IPS-18a (cell line): ENCODE results near the gene UBE3A.

ENCODE experiments used
- H3K27ac ChIP-seq: one replicate; pipeline ENCODE4 v1.5.1; 2013; ENCODE audit warnings: low read length
- H3K27me3 ChIP-seq: one replicate; pipeline ENCODE4 v1.6.1; 2013; ENCODE audit warnings: mild to moderate bottlenecking, low read length; ENCODE audit not compliant: control insufficient read depth, insufficient read depth
- H3K36me3 ChIP-seq: one replicate; pipeline ENCODE4 v1.6.1; 2013; ENCODE audit warnings: low read depth, low read length; ENCODE audit not compliant: control insufficient read depth
- H3K4me1 ChIP-seq: one replicate; pipeline ENCODE4 v1.6.1; 2013; ENCODE audit warnings: low read depth, low read length; ENCODE audit not compliant: control insufficient read depth
- H3K4me3 ChIP-seq: one replicate; pipeline ENCODE4 v1.5.1; 2013; ENCODE audit warnings: low read length
- H3K9ac ChIP-seq: one replicate; pipeline ENCODE4 v1.6.1; 2013; ENCODE audit warnings: mild to moderate bottlenecking, low read length, moderate library complexity
- H3K9me3 ChIP-seq: one replicate; pipeline ENCODE4 v1.6.1; 2013; ENCODE audit warnings: low read depth, low read length; ENCODE audit not compliant: control insufficient read depth

UBE3A gene

DNA sequence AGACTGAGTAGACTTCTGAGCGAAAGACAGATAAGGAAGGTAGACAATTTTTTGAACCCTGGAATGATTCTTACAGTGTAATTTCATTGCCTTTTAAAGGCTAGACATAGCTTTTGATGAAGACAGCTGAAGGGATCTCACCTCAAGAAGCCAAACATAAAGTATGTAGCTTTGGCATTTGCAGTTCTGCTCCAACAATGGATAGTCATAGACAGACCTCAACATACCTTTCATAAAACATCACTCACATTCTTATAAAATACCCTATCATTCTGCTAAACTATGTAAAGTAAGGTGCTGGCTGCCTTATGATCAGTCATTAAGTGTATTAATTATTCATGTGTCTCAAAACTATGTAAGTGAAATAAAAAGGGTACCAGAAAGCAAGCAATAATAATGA, 70.0 kb downstream of the UBE3A start:
- H3K27me3 ChIP-seq, result no peaks in the 10 kb centered on the region
- no peak overlapping the region for H3K4me3 ChIP-seq
- H3K27ac ChIP-seq, result no peak overlapping the region
- no peaks in the 10 kb centered on the region for H3K9me3 ChIP-seq
- peaks cover 43% of the 10 kb centered on the region for H3K36me3 ChIP-seq
- H3K4me1 ChIP-seq, result no peaks in the 10 kb centered on the region
- no peak overlapping the region for H3K9ac ChIP-seq

DNA sequence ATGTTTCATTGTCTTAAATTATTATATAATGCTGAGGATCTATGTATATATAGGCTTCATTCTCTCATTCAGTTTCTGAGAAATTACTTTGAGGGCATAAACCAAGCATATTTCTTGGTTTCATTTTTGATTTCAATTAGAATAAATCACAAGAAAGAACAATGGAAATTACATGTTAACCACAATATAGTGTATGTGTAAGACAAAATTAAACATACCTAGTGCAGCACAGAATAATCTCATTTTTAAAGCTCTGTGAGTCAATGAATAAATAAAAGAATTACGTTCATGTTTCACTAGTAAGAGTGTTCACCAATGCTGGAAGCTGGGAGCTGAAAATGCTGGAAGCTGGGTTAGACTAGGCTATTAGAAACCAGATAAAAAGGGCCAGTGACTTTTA, 72.8 kb downstream of the UBE3A start:
- H3K4me3 ChIP-seq, result no peak overlapping the region
- no peaks in the 10 kb centered on the region for H3K27me3 ChIP-seq
- H3K36me3 ChIP-seq, result peaks cover 27% of the 10 kb centered on the region
- H3K27ac ChIP-seq, result no peak overlapping the region
- H3K9ac ChIP-seq, result no peak overlapping the region
- H3K9me3 ChIP-seq, result no peaks in the 10 kb centered on the region
- H3K4me1 ChIP-seq, result no peaks in the 10 kb centered on the region

DNA sequence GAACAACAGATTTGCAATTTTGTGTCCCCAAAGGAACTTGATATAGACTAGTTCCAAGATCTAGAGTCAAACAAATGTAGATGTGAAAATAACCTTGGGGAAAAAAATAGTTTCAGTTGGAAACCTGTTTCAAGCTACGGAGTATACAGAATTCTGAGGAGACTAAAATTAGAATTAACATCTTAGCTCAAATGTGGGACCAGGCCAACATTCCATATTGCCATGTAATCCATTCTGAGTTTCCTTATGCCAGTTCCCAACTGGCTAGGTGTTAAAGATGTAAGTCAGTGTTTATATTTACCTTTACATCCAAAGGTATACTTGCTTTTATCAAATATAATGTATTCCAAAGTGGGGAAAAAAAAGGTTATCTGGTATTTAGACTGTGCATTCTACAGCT, 76.3 kb downstream of the UBE3A start:
- Histone ChIP-seq H3K4me1 (no peaks in the 10 kb centered on the region), H3K9me3 (no peaks in the 10 kb centered on the region), H3K9ac (no peak overlapping the region), H3K27ac (no peak overlapping the region), H3K36me3 (peaks cover 20% of the 10 kb centered on the region), H3K27me3 (no peaks in the 10 kb centered on the region), H3K4me3 (no peak overlapping the region)

DNA sequence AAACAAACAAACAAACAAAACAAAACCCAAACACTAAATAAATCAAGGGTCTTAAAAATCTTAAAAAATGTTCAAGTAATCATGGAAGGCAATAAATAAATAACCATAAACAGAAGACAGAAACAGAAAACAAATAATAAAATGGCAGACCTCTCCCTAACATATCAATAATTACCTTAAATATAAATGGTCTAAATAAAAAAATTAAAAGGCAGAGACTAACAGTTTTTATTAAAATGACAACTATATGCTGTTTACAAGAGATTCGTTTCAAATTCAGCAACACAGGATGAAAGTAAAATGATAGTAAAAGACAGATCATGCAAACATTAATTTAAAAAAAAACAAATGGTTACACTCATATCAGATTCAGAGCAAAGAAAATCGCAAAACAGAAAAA, 91.1 kb downstream of the UBE3A start:
- no peak overlapping the region for H3K27ac ChIP-seq
- H3K4me1 ChIP-seq, result peaks cover 20% of the 10 kb centered on the region
- no peaks in the 10 kb centered on the region for H3K27me3 ChIP-seq
- H3K9ac ChIP-seq, result no peak overlapping the region
- H3K4me3 ChIP-seq, result no peak overlapping the region
- peaks cover under 1% of the 10 kb centered on the region for H3K36me3 ChIP-seq
- no peaks in the 10 kb centered on the region for H3K9me3 ChIP-seq

DNA sequence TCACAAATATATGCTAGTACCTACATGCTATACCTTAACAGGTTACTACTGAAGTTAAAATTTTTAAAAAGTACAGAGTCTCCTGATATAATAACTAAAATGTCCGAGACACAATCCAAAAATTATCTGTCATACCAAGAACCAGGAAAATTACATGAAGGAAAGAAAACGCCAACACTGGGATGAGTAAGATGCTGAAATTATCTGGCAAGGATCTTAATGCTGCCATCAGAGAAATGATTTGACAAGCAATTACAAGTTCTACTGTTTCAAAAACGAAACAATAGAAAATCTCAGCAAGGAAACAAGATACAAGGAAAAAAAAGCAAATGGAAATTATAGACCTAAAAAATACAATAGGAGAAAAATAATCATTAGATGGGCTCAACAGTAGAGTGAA, 92.5 kb downstream of the UBE3A start:
- Histone ChIP-seq H3K36me3 (no peaks in the 10 kb centered on the region), H3K27me3 (no peaks in the 10 kb centered on the region), H3K4me3 (no peak overlapping the region), H3K27ac (no peak overlapping the region), H3K4me1 (peaks cover 24% of the 10 kb centered on the region), H3K9me3 (no peaks in the 10 kb centered on the region), H3K9ac (no peak overlapping the region)

DNA sequence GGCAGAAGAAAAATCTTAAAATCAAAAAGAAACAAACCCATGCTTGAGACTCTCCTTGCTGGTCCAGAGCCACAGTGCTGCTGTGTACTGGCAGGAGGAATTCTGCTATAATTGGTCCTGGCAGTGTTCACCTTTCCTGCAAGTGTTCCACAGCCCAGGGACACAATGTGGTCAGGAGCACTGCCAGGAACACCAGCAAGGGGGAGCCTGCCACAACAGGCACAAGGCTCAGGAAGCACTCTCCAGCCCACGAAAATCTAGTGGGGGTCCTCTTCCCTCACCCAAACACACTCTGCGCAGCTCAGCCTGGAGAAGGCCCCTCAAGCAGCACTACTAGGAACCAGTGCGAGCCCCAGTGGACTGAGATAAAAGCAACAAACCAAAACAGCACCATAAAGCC, 92.9 kb downstream of the UBE3A start:
- Histone ChIP-seq H3K36me3 (no peaks in the 10 kb centered on the region), H3K4me1 (peaks cover 24% of the 10 kb centered on the region), H3K4me3 (no peak overlapping the region), H3K9ac (no peak overlapping the region), H3K27me3 (no peaks in the 10 kb centered on the region), H3K9me3 (no peaks in the 10 kb centered on the region), H3K27ac (no peak overlapping the region)

DNA sequence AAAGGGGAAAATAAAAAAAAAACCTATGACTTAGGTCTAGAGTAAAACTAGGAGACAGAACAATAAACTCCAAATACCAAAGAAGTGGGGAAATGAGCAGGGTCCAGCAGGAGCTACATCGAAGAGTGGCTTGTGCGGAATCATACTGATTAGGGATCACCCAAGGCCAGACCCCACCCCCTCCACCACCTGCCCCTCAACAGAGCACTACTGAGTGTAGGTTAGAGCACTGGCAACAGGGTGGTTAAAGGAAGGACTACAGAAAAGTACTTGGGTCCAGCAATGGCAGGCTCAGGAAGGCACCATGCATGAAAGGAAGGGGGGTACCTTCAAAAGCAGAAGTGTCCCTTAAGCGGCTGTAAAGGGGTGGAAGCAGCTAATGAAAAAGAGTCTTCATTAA, 96.2 kb downstream of the UBE3A start:
- Histone ChIP-seq H3K9me3 (no peaks in the 10 kb centered on the region), H3K27ac (no peak overlapping the region), H3K4me1 (peaks cover 24% of the 10 kb centered on the region), H3K4me3 (no peak overlapping the region), H3K27me3 (no peaks in the 10 kb centered on the region), H3K9ac (no peak overlapping the region), H3K36me3 (peaks cover 21% of the 10 kb centered on the region)

DNA sequence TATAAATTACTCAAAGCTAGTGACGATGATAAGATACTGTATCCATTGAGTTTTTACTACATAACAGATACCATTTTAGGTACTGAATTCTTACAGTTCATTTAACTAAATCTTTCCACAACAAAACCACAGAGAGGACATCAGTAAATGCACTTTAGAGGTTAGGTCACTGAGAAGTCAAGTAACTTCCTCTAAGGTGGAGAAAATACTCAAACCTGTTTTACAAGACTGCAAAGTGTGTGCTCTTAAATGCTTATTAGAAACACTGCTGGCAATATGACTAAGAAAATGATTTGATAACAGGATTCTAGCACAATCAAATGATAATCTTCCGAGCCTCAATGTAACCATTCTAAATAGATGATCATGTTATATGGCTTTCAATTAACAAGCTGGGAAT, 99.4 kb downstream of the UBE3A start:
- Histone ChIP-seq H3K4me1 (peaks cover 21% of the 10 kb centered on the region), H3K36me3 (peaks cover 33% of the 10 kb centered on the region), H3K9ac (no peak overlapping the region), H3K9me3 (no peaks in the 10 kb centered on the region), H3K27ac (no peak overlapping the region), H3K4me3 (no peak overlapping the region), H3K27me3 (no peaks in the 10 kb centered on the region)

DNA sequence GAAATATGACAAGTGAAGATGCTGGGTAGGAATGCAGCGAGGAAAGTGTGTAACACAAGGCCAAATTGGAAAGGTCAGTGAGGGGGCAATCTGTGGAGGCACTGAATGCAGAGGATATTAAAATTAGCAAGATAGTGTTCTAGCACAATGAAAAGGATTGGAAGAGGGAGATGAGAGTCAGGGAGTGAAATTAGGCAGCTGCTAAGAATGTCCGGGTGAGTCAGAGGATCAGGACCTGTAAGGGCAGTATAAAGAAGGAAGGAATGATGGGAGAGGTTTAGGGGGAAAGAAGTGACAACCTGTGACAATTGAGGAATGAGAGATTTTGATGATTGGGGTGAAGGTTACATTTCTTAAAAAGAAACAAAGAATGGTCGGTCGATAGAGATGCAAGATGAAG, 103.5 kb downstream of the UBE3A start:
- Histone ChIP-seq H3K9ac (no peak overlapping the region), H3K36me3 (peaks cover 33% of the 10 kb centered on the region)

DNA sequence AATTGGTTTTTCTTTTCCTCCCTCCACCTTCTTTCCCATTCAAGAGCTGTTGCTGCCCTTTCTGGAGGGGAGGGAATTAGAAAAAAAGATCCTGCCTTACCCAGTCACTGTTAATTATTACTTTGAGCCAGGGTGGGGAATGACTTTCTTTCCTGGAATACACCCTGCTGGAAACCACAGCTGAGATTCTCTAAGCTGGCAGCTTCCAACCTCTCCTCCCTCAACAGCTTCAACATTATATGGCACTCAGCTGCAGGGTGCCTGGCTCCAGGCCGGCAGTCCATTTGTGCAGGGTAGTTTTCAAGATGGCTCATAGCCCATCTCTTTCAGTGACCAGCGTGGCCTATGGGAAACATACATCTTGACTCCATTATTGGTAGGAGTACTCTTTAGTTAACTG, 105.8 kb downstream of the UBE3A start:
- Histone ChIP-seq H3K9me3 (no peaks in the 10 kb centered on the region), H3K4me3 (no peak overlapping the region), H3K4me1 (peaks cover 7% of the 10 kb centered on the region), H3K36me3 (peaks cover 16% of the 10 kb centered on the region), H3K27me3 (no peaks in the 10 kb centered on the region), H3K9ac (no peak overlapping the region), H3K27ac (no peak overlapping the region)

More for the DNA sequence above, 103.5 kb downstream of the UBE3A start:
- no peaks in the 10 kb centered on the region for H3K27me3 ChIP-seq
- no peak overlapping the region for H3K27ac ChIP-seq
- H3K4me3 ChIP-seq, result no peak overlapping the region
- H3K9me3 ChIP-seq, result no peaks in the 10 kb centered on the region
- no peaks in the 10 kb centered on the region for H3K4me1 ChIP-seq

DNA sequence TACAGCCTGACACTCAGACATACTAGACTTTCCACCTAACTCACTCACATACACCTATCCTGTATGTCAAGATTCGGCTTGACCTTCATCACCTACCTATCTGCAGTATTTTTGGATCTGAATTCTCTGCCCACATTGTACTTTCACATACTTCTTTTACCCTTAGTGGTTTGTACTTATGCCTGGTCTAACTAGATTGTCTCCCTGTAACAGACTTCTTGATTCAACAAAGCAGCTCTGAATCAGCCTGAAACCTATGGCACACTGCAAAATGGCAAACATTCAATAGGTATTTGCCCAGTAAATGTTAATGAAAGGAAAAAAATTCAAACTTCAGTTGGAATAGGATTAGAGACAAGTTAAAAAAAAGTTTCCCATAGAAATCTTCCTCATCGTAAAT, 106.5 kb downstream of the UBE3A start:
- Histone ChIP-seq H3K4me1 (peaks cover 7% of the 10 kb centered on the region), H3K9me3 (no peaks in the 10 kb centered on the region), H3K9ac (no peak overlapping the region), H3K4me3 (no peak overlapping the region), H3K27ac (no peak overlapping the region), H3K36me3 (peaks cover 9% of the 10 kb centered on the region), H3K27me3 (no peaks in the 10 kb centered on the region)

DNA sequence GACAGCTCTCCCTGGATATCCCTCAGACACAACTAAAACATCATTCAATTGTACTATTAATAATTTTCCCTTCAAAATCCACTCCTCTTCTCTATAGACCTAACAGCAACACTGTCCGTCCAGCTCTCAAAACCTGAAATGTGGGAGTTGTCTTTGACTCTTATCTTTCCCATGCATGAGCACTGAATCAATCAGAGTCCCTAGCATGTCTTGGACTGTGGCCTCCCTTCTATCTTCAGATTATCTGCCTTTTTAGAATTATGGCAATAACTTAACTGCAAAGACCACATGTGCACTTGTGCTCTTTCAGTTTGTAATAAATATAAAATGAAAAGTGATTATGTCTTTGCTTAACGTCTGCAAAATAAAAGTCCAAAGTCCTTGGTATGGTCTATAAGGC, 107.0 kb downstream of the UBE3A start:
- Histone ChIP-seq H3K27ac (no peak overlapping the region), H3K9ac (no peak overlapping the region), H3K27me3 (no peaks in the 10 kb centered on the region), H3K36me3 (peaks cover 4% of the 10 kb centered on the region), H3K4me1 (peaks cover 7% of the 10 kb centered on the region), H3K9me3 (no peaks in the 10 kb centered on the region), H3K4me3 (no peak overlapping the region)
